GM19438 (cell line): ENCODE data around the gene DGKI.

Source experiments
- ATAC-seq: cut with Tn5 transposase; IDR thresholded peaks from one replicate; pipeline ENCODE4 v1.9.1; 2021; ENCODE audit warnings: low read depth; ENCODE audit not compliant: unreplicated experiment

The DGKI gene

GRCh38 chr7:137846827-137847567 is at the start of gene DGKI:
DGKI (minus strand) TSS chr7:137846974.
- peak; percentile 38 for ATAC-seq

- peak; percentile 57 for ATAC-seq
Measured at GRCh38 chr7:137895301-137896221, 48.8 kb upstream of the DGKI start.

GRCh38 chr7:137893143-137893742 is 46.5 kb upstream of the DGKI start:
- no peak for ATAC-seq

GRCh38 chr7:137891016-137891655 is 44.4 kb upstream of the DGKI start:
- ATAC-seq, result no peak

GRCh38 chr7:137890449-137890921 is 43.7 kb upstream of the DGKI start:
- no peak for ATAC-seq

GRCh38 chr7:137888241-137888640 is 41.5 kb upstream of the DGKI start:
- ATAC-seq, result no peak

- no peak for ATAC-seq
Measured at GRCh38 chr7:137886746-137887145, 40.0 kb upstream of the DGKI start.

- ATAC-seq, result no peak
Measured at GRCh38 chr7:137886281-137886680, 39.5 kb upstream of the DGKI start.

- no peak for ATAC-seq
Measured at GRCh38 chr7:137885678-137886077, 38.9 kb upstream of the DGKI start.

GRCh38 chr7:137882806-137883205 is 36.0 kb upstream of the DGKI start:
- no peak for ATAC-seq

- peak; percentile 74 for ATAC-seq
Measured at GRCh38 chr7:137882261-137882668, 35.5 kb upstream of the DGKI start.

- ATAC-seq, result peak; percentile 10
Measured at GRCh38 chr7:137881607-137882260, 35.0 kb upstream of the DGKI start.

GRCh38 chr7:137880432-137880831 is 33.7 kb upstream of the DGKI start:
- no peak for ATAC-seq

- no peak for ATAC-seq
Measured at GRCh38 chr7:137879357-137880158, 32.8 kb upstream of the DGKI start.

GRCh38 chr7:137878333-137878961 is 31.7 kb upstream of the DGKI start:
- no peak for ATAC-seq

GRCh38 chr7:137877027-137877675 is 30.4 kb upstream of the DGKI start:
- no peak for ATAC-seq

GRCh38 chr7:137875746-137876145 is 29.0 kb upstream of the DGKI start:
- no peak for ATAC-seq
